Measurements from ENCODE around the gene OSBPL10. TPM values are rescaled to one million over a fixed set of nuclear protein-coding genes. Genes with fewer than 3 reads are reported as not detected.

Gene OSBPL10
- total RNA-seq, 4 donors from 2014 or later, result 20.4 to 44.4 (median 30.2) TPM

DNA sequence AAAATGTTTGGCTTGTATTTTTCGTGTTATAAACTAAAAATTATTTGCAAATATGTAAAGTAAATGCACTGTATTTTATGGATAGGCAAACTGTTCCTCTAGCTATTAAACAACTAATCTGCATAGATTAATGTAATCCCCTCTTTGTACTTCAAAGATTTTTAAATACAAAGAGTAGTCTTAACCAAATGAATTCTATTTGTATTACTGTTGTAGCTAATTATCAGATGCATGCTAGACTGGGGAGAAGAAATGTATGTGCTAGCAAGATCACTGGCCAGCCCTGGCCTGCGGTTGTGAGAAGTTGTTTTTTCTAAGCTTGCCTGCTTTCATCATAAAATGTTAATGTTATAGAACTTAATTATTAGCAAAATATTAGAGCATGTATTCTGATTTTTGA, 355.7 kb downstream of the OSBPL10 start:
- DNase-seq (ENCODE audit: low spot score in 2 of 2), result no peak
- whole genome bisulfite sequencing, 2 donors, result 95 to 96% methylated on average over 2 of the region's 2 CpGs
- no peak overlapping the region for H3K4me3 ChIP-seq (ENCODE audit: low read depth, poor library complexity, severe bottlenecking)
- intact Hi-C loops (cut with DNase I; ENCODE audit: low total_unique reads), result no loop called here
- TF ChIP-seq, protein P1, sequence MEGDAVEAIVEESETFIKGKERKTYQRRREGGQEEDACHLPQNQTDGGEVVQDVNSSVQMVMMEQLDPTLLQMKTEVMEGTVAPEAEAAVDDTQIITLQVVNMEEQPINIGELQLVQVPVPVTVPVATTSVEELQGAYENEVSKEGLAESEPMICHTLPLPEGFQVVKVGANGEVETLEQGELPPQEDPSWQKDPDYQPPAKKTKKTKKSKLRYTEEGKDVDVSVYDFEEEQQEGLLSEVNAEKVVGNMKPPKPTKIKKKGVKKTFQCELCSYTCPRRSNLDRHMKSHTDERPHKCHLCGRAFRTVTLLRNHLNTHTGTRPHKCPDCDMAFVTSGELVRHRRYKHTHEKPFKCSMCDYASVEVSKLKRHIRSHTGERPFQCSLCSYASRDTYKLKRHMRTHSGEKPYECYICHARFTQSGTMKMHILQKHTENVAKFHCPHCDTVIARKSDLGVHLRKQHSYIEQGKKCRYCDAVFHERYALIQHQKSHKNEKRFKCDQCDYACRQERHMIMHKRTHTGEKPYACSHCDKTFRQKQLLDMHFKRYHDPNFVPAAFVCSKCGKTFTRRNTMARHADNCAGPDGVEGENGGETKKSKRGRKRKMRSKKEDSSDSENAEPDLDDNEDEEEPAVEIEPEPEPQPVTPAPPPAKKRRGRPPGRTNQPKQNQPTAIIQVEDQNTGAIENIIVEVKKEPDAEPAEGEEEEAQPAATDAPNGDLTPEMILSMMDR (IDR thresholded peaks at IDR 0.05), result no peak
- no peak for TF ChIP-seq POLR2A (IDR thresholded peaks at IDR 0.05)

DNA sequence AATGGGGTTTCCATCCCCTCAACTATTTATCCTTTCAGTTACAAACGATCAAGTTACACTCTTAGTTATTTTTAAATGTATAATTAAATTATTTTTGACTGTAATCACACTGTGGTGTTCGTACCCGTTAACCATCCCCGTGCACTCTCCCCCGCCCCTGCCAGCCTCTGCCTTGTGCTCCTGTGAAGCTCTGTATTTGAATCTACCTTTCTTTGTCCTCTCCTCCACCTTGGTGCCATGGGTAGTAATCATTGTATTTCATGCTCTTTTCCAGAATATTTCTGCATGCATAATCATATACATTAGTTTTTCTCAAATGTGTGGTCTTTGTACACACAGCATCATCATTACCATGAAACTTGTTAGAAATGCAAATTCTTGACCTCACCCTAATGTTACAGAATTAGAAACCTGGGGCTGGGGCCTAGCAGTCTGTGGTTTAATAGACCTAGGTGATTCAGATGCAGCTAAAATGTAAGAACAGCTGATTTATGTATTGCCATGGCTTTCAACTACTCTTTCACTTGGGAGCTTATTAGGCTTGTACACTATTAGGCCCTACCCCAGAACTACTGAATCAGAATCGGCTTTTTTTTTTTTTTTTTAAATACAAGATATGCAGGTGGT, 356.9 kb downstream of the OSBPL10 start:
- no peak overlapping the region for H3K4me3 ChIP-seq (ENCODE audit: low read depth, poor library complexity, severe bottlenecking)
- TF ChIP-seq, protein P1 (IDR thresholded peaks at IDR 0.05), result no peak
- no peak for TF ChIP-seq POLR2A (IDR thresholded peaks at IDR 0.05)
- no peak for DNase-seq (ENCODE audit: low spot score in 2 of 2)
- intact Hi-C loops (cut with DNase I; ENCODE audit: low total_unique reads), result no loop called here
- 95 to 97% methylated on average over 6 of the region's 6 CpGs for WGBS, 2 donors

DNA sequence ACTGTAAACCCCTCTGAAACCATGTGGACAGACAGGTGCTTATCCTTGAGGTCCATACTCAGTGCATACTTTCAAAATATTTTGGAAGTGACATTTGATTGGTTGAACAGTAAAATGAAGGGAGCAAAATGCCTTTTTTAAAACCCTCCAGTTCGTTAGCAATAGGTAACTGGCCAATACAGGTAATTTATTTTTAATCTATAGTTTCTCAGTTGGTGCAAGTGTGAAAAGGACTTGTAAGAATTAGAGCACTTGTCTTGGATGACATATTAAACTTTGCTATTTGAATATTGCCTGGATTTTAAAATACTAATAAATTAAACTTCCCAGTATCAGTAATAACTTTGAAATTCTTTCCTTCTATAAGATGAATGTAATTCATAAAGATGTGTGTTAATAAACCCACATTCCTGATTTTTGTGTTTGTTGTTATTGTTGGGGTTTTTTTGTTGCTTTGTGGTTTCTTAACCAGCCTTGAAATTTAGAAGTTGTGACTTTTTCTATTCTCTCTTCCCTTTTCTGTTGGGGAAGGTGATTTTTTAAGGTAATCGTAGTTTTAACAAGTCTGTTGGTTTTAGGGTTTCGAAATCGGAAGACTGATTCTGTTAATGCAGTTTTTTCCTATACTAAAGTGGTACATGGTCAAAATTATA, 358.3 kb downstream of the OSBPL10 start:
- WGBS, 2 donors, result 85 to 96% methylated on average over 4 of the region's 4 CpGs
- DNase-seq (ENCODE audit: low spot score in 2 of 2), result no peak
- H3K4me3 ChIP-seq (ENCODE audit: low read depth, poor library complexity, severe bottlenecking), result no peak overlapping the region
- TF ChIP-seq POLR2A (IDR thresholded peaks at IDR 0.05), result no peak
- TF ChIP-seq, protein P1 (IDR thresholded peaks at IDR 0.05), result no peak
- intact Hi-C loops (cut with DNase I; ENCODE audit: low total_unique reads), result no loop called here

DNA sequence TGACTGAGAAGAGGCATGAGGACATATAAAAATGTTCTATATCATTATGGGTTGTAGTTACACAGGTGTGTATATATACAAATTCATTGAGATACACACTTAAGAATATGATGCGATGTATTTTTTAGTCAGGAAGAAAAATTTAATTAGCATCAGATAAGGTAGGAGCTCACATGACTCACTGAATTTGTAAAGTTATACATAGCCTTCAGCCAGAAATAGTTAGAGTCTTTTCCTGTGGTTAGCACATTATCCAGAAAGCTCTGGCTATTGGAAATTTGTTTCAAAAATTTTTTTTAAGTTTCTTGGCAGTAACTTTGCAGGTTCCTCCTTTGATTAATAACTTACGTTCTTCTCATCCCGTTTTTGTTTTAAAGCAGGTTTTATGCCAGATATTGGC, 359.7 kb downstream of the OSBPL10 start:
- intact Hi-C loops (cut with DNase I; ENCODE audit: low total_unique reads), result no loop called here
- no peak for TF ChIP-seq POLR2A (IDR thresholded peaks at IDR 0.05)
- TF ChIP-seq, protein P1 (IDR thresholded peaks at IDR 0.05), result no peak
- H3K4me3 ChIP-seq (ENCODE audit: low read depth, poor library complexity, severe bottlenecking), result no peak overlapping the region
- no peak for DNase-seq (ENCODE audit: low spot score in 2 of 2)
- 43 to 53% methylated on average over 3 of the region's 3 CpGs for WGBS, 2 donors

DNA sequence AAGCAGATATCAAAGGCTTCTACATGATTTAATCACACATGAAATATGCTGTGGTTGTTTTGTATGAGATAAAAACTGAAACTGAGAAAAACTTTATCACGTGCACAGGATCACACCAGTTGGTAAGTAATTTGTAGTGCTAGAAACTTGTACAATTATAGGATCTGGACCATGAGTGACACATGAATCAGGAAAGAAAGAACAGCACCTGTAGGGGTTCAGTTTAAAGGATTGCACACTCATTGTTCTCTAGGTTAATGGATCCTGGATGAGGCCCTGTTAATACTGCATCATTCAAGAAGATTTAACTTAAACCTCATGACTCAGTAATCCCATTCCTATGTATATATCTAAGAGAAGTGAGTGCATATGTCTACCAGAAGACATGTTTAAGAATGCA, 360.4 kb downstream of the OSBPL10 start:
- H3K4me3 ChIP-seq (ENCODE audit: low read depth, poor library complexity, severe bottlenecking), result no peak overlapping the region
- no peak for TF ChIP-seq POLR2A (IDR thresholded peaks at IDR 0.05)
- TF ChIP-seq, protein P1 (IDR thresholded peaks at IDR 0.05), result no peak
- no peak for DNase-seq (ENCODE audit: low spot score in 2 of 2)
- intact Hi-C loops (cut with DNase I; ENCODE audit: low total_unique reads), result no loop called here
- 95 to 98% methylated on average over 1 of the region's 1 CpG for WGBS, 2 donors

Measured in lower leg skin (tissue), 4 donors.